ENCODE results near the gene VEGFA.

VEGFA gene

GRCh38 chr6:43740321-43740960, 29.6 kb upstream of the VEGFA start:
- no peak overlapping the region for H3K27ac ChIP-seq
- TF ChIP-seq, protein P1, sequence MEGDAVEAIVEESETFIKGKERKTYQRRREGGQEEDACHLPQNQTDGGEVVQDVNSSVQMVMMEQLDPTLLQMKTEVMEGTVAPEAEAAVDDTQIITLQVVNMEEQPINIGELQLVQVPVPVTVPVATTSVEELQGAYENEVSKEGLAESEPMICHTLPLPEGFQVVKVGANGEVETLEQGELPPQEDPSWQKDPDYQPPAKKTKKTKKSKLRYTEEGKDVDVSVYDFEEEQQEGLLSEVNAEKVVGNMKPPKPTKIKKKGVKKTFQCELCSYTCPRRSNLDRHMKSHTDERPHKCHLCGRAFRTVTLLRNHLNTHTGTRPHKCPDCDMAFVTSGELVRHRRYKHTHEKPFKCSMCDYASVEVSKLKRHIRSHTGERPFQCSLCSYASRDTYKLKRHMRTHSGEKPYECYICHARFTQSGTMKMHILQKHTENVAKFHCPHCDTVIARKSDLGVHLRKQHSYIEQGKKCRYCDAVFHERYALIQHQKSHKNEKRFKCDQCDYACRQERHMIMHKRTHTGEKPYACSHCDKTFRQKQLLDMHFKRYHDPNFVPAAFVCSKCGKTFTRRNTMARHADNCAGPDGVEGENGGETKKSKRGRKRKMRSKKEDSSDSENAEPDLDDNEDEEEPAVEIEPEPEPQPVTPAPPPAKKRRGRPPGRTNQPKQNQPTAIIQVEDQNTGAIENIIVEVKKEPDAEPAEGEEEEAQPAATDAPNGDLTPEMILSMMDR (conservative IDR thresholded peaks at IDR 0.05) = no peak

- TF ChIP-seq, protein P1 (conservative IDR thresholded peaks at IDR 0.05) = no peak
- H3K27ac ChIP-seq = peak overlapping the region; percentile 9; the same call in 1 of the 2 replicates
Measured at GRCh38 chr6:43740961-43741764, 28.8 kb upstream of the VEGFA start.

DNA sequence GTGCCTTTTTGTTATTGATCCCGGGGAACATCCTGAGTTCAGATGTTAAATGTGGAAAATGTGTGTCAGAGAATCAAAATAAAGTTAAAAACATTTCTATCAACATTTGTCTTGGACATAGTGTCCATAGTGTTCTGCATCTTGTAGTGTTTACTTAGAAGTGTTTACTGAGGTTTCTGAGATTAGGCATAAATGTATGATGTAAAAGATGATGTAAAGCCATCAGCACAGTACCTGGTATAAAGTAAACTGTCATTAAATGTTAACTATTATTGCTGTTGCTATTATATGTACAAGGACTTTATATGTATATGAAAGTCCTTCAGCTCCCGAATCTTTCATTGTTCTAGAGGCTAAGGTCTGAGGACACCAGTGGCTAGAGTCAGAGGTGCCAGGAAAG, 28.2 kb upstream of the VEGFA start:
- peak overlapping the region; percentile 9; the same call in 1 of the 2 replicates for H3K27ac ChIP-seq
- TF ChIP-seq, protein P1 (conservative IDR thresholded peaks at IDR 0.05) = no peak

DNA sequence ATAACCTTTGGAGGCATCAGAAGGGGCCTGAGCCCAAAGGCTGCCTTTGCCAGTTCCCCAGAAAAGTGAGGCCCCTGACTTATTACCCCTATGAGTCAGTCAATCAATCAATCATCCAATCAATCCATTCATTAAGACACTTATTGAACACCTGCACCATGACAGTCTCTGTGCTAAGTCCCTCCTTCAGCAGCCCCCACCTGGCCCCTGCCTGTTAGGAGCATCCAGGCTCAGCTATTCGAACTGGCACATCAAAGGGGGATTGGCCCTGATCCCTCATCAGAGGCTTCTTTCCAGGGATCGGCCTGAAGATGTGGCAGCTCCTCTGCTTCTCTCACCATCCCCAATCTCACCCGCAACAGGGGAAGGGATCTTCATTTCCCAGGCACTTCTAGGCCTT, 27.7 kb upstream of the VEGFA start:
- peak overlapping the region; percentile 3; the same call in 1 of the 2 replicates for H3K27ac ChIP-seq
- TF ChIP-seq, protein P1 (conservative IDR thresholded peaks at IDR 0.05) = no peak

DNA sequence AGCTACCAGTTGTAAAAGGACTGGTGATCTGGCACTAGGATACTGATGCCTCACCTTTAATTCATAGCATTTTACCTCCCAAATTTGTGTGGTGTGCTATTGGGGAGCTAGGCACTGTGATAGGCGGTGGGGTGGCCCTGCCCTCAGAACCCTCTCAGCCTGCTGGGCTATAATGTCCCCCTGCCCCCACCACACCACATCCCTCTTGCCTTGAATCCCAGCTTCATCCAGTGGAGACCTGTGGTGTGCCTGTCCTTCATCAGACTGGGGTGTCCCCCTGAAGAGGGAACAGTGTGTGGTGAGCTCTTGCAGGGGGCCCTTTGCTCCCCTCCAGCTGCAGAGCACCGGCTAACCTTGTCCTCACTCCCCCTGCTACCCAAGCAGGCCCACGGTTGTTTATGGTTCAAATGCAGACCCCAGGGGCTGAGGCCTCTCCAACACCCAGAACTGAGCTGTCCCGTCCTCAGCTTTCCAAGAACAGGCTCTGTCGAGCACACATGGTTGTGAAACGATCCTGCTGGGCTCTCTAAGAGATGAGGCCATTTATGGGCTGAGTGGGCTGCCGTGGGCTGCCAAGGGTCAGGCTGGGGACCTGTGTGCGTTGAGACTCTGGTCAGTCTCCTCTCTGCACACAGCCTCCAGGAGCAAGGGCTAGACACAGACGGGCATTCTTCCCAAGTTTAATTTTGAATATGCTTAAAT, 26.9 kb upstream of the VEGFA start:
- TF ChIP-seq, protein P1 (conservative IDR thresholded peaks at IDR 0.05) = no peak
- 0 out of 2 replicates have a peak overlapping the region, but pooled peaks have one; percentile 3 for H3K27ac ChIP-seq

DNA sequence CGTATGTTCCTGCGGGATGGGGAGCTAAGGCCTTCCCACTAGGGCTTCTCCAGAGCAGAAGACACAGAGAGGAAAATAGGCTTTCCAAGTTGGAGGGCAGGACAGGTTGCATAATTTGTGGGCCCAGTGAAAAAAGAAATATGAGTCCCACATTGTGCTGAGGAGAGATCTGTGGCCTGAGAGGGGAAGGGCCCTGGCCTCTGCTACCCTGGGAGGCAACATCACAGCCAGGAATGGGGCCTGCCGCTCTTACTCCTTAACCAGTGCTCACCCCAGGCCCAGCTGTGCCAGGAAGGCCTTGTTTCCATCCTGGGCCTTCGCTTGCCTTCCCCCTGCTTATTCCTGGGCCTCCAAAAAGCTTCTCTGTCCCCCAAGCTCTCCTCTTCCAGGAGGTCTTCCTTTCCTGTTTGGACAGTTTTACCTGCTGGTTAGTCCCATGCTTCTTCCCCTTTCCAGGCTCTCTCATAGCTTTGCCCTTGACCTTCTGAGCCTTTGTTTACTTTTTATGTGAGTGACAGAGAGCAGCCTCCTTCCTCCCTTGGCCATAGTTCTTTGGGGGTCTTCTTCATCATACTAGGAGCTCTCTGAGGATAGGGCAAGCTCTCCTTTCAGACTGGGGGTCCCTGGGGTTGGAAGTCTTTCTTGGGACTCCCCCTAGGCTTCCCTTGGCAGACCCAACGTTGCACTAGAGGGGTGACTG, 26.2 kb upstream of the VEGFA start:
- TF ChIP-seq, protein P1 (conservative IDR thresholded peaks at IDR 0.05) = no peak
- H3K27ac ChIP-seq = no peak overlapping the region; the same call in 1 of the 2 replicates
